GM15510 (cell line): Measurements from ENCODE around the gene PLCD1.

Experiments used
- POLR2A ChIP-seq: IDR thresholded peaks from 3 replicates; pipeline ENCODE4 v1.6.1; 2011; ENCODE audit warnings: borderline replicate concordance; ENCODE audit not compliant: insufficient read length; ENCODE audit errors: extremely low read depth

PLCD1 gene

GRCh38 chr3:38020342-38020726, 9.1 kb downstream of the PLCD1 start:
- TF ChIP-seq POLR2A, result no peak

GRCh38 chr3:38019658-38020341, 9.6 kb downstream of the PLCD1 start:
- no peak for TF ChIP-seq POLR2A

DNA sequence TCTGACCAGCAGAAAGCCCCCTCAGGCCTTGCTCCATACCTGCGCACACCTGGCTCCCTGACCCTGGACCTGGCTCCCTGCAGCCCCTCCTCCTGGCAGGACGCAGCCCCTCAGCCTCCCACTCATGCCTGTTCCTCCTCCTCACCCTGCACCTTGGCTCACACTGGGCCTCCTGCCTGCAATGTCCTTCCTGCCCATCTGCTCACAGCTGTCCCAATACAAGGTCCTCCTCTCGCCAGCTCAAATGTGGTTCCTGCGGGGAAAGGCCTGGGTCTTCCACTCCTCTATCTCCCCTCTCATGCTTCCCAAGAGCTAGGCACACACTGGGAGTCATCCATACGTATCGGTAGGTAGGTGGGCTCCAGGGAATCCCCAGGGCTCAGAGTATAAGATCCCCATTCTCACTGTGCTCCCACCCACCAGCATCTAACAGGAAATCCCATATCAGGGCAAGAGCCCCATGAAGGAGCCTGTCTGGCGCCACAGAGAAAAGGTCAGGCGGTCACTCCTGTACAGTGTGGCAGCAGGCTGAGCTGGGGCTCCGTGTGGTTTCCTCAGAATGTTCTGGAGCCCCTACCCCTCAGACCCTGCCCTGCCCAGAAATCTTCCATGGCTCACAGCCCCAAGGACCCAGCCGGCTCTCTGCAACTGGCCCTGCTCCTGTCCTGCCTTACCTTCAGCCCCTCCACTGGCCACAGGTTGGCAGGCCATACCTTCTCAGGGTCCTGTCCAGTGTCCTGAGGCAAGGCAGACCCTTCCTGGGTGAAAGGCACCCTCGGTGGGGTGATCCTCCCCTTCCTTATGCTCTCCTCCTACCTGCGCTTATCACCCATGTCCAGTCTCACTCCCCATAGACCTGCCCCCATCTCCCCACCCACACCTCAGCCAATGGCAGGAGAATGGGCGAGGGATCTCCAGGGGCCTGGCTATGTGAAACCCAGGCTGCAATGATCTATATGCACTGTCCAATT, 10.9 kb downstream of the PLCD1 start:
- TF ChIP-seq POLR2A, result no peak

DNA sequence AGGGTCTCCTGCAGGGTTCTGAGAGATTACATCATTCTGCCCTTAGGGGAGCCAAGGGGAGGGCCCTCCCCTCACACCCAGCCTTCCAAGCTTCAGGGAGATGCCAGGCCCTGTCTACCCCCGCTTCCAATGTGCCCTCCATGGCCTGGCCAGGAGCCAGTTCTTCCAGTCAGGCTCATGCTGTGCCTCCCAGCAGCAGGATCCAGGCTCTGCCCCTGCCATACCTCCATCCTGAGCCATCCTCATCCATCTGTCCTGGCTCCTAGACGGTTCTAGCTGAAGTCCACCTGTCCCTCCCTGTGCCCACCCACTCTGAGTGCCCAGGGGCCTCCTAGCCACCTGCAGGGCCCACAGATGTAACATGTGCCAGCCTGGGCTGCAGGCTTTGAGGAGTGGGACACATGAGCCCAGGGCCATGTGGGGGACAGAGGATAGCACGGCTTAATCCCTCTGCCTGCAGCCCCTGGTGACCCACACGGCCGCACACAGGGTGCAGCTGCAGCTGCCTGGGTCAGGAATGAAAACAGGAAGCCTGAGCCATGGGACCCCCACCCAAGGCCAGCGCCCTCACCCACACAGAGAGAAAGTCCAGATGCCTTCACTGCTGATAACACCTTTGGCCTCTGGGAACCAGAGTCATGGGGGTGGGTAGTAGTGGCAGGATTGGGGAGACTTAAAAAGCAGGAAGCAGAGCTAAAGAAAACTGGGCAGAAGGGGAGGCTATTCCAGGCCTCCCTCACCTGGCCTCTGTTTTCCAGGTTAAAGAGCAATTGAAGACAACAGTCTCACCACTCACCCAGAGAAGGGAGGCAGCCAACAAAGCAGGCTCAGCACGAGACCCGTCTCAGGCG, 11.8 kb downstream of the PLCD1 start:
- no peak for TF ChIP-seq POLR2A

DNA sequence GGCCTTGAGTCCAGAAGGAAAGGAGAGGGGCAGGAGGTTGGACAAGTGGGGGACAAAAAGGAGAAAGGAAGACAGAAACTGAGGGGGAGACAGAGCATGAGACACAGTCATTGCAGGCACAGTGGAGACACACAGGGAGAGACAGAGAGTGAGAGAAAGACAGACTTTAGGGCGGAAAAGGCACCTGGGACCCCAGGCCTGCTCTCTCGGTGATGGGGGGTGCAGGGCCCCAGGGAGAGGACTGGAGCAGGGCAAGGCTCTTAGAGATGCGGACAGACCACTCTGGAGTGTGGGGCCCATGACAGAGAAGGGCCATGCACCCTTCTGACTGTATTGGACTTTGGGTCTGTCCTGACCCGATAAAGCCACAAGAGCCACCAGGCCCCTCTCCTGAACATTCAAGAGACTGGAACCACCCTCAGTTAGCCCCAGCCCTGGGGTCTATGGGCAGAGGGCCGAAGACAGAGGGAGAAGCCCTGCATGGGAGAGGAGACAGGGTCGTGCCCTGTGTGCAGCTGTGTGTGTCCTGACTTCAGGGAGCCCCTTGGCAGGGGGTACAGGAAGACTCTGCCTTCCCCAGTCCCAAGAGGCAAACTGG, 12.5 kb downstream of the PLCD1 start:
- no peak for TF ChIP-seq POLR2A

DNA sequence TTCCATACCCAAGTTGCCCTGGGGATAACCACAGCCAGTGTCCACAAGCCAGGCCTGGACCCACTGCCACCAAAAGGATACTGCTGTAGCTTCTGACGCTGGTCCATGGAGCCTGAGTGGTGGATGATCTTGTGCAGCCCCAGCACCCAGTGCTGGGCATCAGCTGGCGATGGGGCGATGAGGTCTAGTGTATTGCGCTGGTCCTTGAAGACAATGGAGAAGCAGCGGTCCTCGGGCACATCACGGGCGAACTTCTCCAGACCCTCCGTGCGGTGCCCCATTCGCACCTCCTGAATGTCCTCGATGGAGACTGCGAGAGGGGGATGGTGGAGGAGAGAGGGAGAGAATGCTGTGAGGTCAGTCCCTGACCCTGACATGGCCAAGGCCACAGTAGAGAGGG, 13.0 kb downstream of the PLCD1 start:
- TF ChIP-seq POLR2A, result no peak

- no peak for TF ChIP-seq POLR2A
These were observed 13.5 kb downstream of the PLCD1 start for GRCh38 chr3:38015984-38016383.

GRCh38 chr3:38015485-38015884, 14.0 kb downstream of the PLCD1 start:
- TF ChIP-seq POLR2A, result no peak

GRCh38 chr3:38011111-38011510, 18.3 kb downstream of the PLCD1 start:
- no peak for TF ChIP-seq POLR2A

- TF ChIP-seq POLR2A, result no peak
These were observed 19.4 kb downstream of the PLCD1 start for GRCh38 chr3:38009807-38010591.

- TF ChIP-seq POLR2A, result no peak
These were observed 20.4 kb downstream of the PLCD1 start for GRCh38 chr3:38008971-38009580.

DNA sequence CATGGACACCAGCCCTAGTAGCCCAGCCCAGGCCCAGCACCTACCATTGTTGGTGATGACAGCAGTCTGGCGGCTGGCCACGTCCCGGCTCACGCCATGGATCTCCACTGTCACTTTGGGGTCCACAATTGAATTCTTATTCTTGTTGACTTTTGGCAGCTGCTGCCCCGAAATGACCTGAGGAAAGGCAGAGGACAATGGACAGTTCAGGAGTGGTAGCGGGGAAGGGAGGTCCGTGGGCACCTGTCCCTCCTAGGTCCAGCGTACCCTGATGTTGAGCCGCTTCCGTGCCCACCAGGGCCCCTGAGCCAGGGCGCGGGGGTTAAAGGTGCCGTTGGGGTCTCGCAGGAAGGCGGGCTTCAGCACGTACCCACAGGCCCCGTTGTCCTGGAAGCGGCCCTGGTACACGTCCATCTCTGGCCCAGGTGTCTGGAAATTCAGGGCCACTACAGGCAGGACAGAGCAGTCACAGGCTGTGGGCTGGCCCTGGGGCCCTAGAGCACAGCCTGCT, 21.2 kb downstream of the PLCD1 start:
- TF ChIP-seq POLR2A, result no peak

DNA sequence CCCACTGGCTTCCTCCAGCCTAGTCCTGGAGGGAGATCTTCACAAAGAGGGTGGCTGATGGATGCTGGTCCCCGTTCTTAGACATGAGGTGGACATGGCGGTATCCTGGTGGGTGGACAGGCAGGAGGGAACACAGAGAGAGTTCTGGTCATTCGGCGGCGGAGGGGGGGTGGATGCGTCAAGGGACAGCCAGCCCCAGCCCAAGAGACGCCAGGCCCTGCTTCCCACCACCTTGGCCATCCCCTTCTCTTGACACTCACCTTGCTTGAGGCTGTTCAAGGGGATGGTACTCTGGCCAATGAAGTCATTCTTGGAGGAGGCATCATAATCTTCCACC, 21.7 kb downstream of the PLCD1 start:
- no peak for TF ChIP-seq POLR2A
